Erythroblast (primary cell): ENCODE data around the gene NSUN4.
"Not testable (repeated sequence)": the region's sequence is repeated elsewhere in the genome, so short reads cannot be mapped to it uniquely, and the experiment has no call there.

Experiments
- GATA1 ChIP-seq: IDR thresholded peaks from 2 replicates; pipeline ENCODE4 v1.6.1; 2011; ENCODE audit warnings: low read depth, mild to moderate bottlenecking, control low read depth, low read length, moderate library complexity
- POLR2A ChIP-seq: IDR thresholded peaks from 2 replicates; pipeline ENCODE4 v1.6.1; 2011; ENCODE audit warnings: mild to moderate bottlenecking, low read length

DNA sequence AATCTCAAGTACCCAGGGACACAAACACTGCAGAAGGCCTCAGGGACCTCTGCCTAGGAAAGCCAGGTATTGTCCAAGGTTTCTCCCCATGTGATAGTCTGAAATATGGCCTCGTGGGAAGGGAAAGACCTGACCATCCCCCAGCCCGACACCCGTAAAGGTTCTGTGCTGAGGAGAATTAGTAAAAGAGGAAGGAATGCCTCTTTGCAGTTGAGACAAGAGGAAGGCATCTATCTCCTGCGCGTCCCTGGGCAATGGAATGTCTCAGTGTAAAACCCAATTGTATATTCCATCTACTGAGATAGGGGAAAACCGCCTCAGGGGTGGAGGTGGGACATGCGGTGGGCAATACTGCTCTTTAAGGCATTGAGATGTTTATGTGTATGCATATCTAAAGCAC, 10.8 kb upstream of the NSUN4 start:
- TF ChIP-seq POLR2A, GATA1: not testable (repeated sequence)
